ENCODE data around the gene FGR.
"Not testable (repeated sequence)": the region's sequence is repeated elsewhere in the genome, so short reads cannot be mapped to it uniquely, and the experiment has no call there.

The FGR gene

DNA sequence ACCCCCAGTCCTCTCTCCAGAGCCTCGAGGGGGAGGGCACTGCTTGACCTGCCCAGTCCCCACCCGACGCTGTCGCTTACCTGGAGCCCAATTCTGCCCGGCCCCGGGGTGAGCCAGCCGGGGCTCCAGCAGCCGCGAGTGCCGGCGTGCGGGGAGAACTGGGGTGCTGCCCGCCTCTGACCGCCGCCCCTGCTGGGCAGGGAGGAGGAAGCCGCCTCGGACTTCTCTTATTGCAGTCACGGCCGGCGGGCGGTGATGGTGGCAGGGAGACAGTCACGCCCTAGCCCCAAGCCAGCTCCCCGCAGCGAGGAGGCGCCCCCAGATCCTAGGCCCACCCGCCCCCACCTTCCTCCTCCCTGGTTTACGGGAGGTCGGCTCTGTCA is at the start of gene FGR:
TSS of gene FGR (minus strand) at position 201 of the 383 bp plus-strand sequence. CDS start 11,269 bp downstream, outside the sequence.
- DNase-seq (ENCODE audit: low spot score), result no peak

DNA sequence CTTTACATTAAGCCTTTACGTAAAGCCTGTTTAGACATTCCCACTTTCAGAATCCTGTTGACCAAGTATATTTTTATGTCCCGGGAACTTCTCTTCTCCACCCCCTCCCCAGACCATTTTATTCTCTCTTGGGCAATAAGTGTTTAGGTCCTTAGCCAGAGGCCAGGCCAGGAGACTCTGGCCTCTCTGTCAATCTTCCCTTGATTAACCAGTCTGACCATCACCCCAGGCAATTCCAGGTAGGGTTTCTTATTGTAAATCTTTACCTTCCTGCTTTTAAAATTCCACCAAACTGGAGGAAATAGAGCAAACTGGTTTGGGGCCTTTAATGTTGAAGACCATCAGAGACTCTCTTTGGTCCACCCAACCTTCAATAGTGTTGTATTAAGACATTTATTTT is 49.2 kb upstream of the FGR start:
- no peak for DNase-seq (ENCODE audit: low spot score)

DNA sequence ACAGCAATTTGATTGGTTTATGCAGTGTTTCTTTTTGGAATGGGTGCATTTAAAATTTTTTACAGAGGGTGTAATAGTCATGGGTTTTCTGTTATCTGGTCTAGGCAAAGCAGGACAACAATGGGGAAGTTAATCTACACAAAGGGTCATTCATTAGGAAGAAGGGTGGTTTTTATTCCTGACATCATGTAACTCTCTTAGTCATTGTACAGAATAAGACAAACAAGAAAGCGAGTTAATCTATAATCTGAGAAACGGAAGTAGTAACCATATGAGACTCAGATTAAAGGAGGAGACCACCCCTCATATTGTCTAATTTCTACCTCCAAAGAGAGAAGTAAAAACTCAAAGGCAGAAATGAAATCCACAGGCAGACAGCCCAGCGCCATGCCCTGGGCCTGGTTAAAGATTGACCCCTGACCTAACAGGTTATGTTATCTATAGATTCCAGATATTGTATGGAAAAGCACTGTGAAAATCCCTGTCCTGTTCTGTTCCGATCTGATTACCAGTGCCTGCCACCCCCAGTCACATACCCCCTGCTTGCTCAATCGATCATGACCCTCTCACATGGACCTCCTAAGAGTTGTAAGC is 47.5 kb upstream of the FGR start:
- no peak for DNase-seq (ENCODE audit: low spot score)

DNA sequence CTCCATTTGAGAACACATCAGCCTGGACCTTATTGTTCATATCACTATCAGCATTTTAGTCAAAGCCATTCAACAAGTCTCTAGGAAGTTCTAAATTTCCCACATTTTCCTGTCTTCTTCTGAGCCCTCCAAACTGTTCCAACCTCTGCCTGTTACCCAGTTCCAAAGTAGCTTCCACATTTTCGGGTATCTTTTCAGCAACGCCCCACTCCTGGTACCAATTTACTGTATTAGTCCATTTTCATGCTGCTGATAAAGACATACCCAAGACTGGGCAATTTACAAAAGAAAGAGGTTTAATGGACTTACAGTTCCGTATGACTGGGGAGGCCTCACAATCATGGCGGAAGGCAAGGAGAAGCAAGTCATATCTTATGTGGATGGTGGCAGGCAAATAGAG is 46.6 kb upstream of the FGR start:
- DNase-seq (ENCODE audit: low spot score), result not testable (repeated sequence)

DNA sequence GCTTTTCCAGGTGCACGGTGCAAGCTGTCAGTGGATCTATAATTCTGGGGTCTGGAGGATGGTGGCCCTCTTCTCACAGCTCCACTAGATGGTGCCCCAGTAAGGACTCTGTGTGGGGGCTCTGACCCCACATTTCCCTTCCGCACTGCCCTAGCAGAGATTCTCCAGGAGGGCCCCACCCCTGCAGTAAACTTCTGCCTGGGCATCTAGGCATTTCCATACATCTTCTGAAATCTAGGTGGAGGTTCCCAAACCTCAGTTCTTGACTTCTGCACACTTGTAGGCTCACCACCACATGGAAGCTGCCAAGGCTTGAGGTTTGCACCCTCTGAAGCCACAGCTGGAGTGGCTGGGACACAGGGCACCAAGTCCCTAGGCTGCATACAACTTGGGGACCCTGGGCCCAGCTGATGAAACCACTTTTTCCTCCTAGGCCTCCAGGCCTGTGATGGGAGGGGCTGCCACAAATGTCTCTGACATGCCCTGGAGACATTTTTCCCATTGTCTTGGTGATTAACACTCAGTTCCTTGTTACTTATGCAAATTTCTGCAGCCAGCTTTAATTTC is 45.3 kb upstream of the FGR start:
- DNase-seq (ENCODE audit: low spot score), result not testable (repeated sequence)

DNA sequence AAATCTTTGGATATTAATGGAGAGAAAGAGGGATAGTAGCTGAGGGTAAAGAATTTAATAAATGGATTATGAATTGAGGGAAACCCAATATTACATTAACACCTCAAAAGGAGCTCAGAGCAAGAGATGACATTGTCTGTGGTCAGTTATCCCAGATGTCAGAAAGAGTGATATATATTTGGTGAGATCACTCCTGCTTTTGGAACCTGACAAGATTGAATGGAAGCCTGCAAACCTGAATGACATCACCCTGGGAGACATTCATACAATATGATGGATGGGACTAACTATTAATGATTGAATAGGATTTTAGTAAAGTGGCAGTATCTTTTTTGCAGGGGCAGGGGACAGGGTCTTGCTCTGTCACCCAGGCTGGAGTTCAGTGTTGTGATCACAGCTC is 43.8 kb upstream of the FGR start:
- no peak for DNase-seq (ENCODE audit: low spot score)

DNA sequence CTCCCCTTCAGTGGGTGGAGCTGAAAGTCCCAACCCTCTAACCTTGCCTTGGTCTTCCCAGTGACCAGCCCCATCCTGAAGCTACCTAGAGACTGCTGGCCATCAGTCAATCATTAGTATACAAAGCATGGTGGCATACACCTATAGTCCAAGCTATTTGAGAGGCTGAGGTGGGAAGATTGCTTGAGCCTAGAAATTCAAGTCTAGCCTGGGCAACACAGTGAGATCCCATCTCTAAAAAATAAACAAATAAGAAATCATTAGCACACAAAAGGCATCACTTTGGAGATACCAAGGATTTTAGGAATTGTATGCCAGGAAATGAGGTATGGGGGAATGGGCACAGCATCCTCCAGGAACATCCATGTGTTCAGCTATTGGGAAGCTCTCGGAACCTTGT is 41.4 kb upstream of the FGR start:
- no peak for DNase-seq (ENCODE audit: low spot score)

DNA sequence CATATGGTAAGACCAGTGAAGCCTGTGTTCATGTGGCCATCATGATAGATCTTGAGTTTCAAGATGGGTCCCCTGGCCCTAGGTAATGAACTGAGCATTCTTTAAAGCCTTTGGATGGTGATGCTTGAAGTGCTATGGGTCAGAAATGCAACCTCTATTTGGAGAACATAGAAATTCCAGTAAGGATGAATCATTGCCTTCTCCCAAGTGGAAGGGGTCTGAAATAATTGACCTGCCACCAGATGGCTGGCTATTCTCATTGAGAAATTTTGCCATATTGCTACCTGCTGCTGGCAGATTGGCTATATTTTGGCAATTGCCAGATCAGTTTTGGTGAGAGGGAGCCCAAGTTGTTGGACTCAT is 37.7 kb upstream of the FGR start:
- DNase-seq (ENCODE audit: low spot score), result peak; percentile 59

DNA sequence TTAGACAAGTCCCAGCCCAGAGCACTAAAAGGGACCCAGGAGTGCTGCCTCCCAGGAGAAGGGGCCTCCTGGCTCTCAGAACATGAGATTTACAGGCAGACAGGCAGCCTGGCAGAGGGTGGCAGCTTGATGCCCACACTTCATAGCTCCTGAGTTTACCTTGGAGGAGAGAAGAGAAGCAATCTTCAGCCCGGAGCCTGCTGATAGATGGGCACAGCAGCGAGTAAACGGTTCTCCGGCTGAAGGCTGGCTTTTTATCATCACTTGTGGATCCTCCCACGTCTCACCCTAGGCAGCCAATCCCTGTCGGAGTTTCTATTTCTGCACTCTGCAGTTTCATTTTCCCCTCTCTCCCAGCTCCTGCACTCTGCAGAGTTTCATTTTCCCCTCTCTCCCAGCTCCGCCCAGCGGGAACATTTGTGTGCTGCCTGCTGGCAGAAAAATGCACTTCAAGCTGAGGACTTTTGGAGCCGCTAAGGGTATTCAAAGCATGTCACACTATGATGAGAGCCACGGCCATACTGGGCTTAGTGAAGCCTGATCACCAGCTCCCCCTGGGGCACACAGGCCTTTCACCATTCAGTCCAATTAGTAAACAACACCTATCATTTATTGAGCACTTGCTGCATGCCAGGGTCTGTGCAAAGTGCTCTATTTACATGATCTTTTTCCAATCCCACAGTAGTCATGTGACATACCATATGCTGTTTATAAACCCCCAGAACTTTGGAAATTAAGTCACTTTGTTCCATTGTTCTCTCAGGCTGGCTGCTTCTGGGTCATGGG is 37.2 kb upstream of the FGR start, which contains the start of gene IFI6:
TSS of gene IFI6 (minus strand) at position 229 of the 786 bp plus-strand sequence. CDS start 2,878 bp downstream, outside the sequence.
- DNase-seq (ENCODE audit: low spot score), result peak; percentile 99

DNA sequence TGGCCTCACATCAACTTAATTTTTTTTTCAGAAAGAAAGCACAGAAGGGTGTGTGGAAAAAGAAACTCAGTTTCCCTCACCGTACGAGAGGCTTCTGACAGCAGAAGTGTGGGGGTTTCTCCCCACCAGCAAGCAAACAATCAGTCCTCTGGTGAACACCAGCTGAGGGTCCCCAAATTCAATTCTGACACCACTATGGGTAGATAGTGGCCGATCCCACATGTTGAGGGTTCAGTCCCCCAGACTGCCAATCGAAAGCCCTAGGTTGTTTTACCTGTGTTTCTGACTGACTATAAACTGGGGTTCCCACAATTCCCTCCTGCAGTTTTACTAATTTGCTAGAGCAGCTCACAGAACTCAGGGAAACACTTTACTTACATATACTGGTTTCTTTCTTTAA is 34.9 kb upstream of the FGR start:
- DNase-seq (ENCODE audit: low spot score), result no peak

DNA sequence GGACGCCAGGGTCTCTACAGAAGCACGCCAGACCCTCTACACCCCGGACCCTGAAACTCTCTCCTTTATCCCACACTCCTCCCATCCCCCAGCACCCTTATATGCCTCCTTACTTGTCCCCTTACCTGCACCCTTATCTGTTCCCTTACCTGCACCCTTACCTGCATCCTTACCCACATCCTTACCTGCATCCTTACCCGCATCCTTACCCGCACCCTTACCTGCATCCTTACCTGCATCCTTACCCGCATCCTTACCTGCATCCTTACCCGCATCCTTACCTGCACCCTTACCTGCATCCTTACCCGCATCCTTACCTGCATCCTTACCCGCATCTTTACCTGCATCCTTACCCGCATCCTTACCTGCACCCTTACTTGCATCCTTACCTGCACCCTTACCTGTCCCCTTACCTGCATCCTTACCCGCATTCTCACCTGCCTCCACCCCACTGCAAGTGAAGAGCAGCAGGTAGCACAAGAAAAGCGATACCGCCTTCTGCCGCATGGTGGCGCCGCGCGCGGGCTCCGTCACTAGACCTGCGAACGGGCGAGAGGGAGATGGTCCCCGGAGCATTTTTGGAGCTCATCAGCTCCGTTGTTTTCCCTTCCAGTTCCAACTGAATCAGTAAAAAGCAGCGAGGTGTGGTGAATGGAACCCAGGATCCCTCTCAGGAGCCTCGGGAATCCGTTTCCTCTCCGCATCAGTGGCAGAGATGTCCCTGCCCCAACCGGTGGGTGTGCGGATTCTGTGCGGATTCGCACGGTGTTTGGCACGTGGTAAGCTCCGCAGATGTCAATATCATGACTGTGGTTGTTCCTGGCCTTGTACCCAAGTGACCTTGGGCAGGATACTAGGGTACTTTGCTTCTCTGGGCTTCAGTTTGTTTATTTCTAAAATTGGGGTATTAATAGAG is 34.1 kb upstream of the FGR start:
- DNase-seq (ENCODE audit: low spot score), result peak; percentile 72

DNA sequence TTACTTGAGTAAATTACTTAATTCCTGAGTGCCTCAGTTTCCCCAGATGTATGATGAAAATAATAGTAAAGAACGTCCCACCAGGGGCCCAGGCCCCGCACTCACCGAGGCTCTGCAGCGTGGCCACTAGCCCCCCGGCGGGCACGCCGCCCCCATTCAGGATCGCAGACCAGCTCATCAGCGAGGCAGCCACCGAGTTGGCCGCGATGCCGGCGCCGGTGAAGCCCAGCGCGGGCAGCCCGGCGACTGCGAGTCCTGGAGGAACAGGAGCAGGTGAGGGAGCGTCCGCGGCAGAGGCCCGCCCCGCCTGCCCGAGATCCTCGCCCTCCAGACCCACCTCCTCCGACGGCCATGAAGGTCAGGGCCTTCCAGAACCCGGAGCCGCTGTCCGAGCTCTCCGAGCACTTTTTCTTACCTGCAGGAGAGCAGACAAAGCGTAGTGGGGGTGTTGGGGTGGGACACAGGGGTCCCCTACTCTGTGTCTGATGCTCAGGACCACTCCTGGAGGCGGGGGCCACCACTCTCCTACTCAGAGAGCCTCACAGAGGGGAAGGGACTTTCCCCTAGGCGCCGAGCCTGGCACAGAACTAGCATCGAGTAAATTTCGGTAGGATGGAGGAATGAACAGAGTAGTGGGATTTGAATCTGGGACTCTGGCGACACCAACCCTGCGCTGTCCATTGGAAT is 33.3 kb upstream of the FGR start:
- DNase-seq (ENCODE audit: low spot score), result no peak

DNA sequence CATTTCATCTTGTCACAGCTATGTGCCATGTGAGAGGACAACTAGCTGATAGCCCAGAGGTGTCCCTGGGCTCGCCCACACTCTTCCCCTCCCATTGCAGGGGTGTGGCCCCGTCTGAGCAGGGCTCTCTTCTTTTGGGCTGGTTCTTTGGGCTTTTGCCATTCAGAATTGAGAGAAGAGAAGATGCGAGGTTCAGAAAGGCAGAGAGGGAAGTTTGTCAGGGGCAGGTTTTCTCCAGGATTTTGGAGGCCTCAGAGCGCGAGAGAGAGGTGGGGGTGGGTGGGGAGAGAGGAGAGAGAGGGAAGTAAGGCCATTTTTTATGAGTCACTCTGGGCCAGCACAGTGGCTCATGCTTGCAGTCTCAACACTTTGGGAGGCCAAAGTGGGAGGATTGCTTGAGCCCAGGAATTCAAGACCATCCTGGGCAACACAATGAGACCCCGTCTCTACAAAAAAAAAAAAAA is 31.8 kb upstream of the FGR start:
- DNase-seq (ENCODE audit: low spot score), result no peak

DNA sequence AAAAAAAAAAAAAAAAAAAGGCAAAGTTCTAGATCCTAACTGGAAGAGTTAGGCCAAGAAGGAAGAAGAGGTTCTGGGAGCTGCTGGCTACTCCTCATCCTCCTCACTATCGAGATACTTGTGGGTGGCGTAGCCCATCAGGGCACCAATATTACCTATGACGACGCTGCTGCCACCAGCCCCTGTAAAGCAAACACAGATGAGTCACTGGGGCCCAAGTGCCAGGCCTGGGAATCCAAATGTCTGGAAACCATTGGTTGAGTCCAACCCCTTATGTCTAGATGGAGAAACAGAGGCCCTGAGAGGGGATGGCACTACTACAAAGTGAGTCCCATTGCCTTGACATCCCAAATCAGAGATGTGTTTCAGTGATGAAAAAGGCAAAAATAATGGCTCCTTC is 31.3 kb upstream of the FGR start:
- DNase-seq (ENCODE audit: low spot score), result no peak

DNA sequence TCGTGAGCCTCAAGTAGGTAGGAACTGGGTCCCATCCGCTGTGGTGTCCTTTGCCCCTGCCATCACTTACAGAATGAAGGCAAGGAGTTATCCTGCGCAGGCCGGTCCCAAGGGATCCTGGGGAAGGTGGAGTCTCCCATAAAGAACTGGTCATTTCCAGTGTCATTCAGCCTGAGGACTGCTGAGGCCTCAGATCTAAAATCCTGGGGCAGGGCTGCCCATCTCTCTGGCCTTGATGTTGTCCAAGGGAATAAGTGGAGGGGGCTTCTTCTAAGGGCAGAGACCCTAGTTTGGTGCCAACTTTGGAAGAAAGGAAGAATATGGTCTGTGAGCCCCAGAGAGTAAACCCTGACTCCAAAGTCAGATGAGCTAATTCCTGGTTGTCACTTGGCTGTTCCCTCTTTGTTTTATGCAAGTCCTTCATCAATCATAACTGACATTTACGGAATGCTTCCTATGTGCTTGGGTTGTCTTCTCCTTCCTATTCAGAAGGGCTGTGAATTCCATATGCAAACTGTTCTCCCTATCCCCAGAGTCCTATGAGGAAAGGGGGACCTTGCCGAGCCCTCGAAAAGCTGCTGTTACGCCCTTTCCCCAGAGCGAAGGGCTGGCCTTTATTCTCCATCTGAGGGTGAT is 30.1 kb upstream of the FGR start:
- DNase-seq (ENCODE audit: low spot score), result no peak

DNA sequence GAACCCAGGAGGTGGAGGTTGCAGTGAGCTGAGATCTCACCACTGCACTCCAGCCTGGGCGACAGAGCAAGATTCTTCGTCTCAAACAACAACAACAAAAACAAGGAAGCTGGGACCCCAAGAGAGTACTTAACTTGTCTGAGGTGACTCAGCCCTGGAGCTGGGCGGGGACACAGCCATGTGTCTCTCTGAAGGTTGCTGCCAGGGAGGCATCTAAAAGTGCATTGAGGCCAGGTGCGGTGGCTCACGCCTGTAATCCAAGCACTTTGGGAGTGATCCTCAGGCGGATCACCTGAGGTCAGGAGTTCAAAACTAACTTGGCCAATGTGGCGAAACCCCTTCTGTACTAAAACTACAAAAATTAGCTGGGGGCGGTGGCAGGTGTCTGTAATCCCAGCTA is 29.3 kb upstream of the FGR start:
- DNase-seq (ENCODE audit: low spot score), result no peak

DNA sequence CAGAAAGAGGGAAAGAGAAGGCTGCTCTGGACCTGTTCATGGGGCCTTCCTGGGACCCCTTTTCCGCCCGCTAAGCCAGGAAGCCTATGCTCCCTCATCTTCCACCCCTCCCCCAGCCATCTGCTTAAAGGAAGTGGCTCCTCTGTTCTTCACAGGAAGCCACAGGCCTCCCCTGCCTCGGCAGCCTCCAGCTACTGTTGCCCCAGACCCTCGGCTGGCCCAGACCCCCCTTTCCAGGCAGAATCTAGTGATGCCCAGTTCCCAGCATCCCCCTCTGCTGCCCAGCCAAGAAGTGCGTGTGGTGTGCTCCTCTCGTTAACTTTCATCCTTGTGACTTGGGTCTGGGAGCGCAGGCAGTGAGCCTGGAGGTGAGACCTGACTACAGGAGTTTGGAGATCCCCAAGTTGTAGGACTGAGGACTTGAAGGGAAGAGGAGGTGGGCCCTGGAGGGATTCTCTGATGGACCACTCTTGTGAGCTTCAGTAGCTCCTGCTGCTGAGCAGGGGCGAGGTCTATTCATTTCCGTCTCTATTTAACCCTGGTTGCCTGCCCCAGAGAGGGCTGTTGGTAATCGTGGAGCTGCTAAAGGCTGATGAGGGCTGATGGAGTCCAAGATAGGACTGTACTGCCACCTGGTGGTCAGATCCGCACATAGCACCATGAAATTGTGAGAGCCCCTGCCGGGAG is 27.9 kb upstream of the FGR start:
- DNase-seq (ENCODE audit: low spot score), result peak; percentile 86

DNA sequence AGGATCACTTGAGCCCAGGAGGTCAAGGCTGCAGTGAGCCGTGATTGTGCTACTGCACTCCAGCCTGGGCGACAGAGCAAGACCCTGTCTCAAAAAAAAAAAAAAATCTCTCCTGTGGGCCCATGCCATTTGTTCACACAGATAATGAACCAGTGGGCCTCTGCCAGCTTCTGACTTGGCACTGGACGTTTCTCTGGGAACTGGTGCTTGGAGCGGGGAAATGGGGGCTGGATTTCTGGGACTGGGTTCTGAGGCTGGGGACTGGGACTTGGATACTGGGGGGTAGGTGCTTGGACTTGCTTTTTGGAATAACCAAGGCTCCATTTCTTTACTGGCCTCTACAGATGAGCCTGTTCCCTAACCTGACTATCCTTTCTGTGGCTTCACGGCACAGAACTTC is 27.3 kb upstream of the FGR start:
- DNase-seq (ENCODE audit: low spot score), result no peak

DNA sequence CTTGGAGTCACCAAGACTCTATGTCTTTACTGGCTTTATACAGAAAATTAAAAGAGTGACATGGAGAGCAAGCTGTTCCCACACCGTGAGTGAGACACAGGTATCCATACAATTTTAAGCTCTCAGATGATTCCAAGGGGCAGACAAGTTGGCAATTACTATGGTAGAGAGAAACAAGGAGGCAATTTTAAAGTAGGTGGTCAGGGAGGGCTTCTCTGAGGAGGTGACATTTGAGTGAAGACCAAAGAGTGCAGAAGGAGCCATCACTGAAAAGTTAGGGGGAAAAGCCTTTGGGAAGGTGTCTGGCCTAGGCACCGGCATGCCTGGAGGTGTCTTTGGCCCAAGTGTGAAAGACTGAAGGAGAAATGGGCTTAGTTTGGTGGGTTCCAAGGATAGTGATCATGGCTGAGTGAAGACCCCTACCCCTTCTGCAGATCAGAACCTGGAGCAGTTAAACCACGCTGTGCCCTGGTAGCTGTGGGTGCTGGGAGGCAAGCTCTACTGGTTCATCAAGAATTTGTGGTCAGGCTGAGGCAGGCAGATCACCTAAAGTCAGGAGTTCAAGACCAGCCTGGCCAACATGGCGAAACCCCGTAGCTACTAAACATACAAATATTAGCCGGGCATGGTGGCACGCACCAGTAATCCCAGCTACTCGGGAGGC is 26.6 kb upstream of the FGR start:
- no peak for DNase-seq (ENCODE audit: low spot score)

DNA sequence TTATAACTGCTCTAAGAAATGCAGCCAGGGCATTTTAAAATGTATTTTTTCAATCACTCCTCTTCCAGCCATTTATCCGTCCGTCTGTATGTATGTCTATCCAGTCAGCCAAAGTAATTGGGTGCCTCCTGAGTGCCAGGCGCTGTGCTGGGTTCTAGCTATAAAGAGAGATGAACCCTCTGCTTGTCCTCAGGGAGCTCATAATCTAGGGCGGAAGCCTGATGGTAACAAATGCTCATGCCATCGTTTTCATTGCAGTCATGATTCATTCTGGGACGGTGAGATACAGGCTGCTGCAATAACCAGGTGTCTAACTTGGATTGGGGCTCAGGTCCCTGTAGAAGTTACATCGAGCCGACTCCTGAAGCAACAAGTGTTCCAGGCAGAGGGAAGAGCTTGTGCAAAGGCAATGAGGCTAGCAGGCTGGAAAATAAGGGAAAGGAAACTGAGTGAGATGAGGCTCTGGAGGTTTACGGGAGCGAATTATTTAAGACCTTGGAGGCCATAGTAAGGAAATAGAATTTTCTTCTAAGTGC is 25.4 kb upstream of the FGR start:
- DNase-seq (ENCODE audit: low spot score), result no peak
